Gastrocnemius medialis (tissue), 4 donors: ENCODE results near the gene NAGA.

Experiments used
- POLR2A ChIP-seq, 2 donors: fragments of 450-650 bp; IDR thresholded peaks; one replicate each; pipeline ENCODE4 v1.6.1; 2017; ENCODE audit warnings: antibody characterized with exemption in 2 of 2, mild to moderate bottlenecking in 2 of 2, moderate library complexity in 2 of 2
- TF ChIP-seq, protein P1 (sequence below), 5 experiments: fragments of 450-650 bp in 3 of 5; fragments of 200-600 bp in 2 of 5; sonication (generic) in 2 of 5; IDR thresholded peaks in 4 of 5; conservative IDR thresholded peaks in 1 of 5; 1 replicate in 4 of 5; 2 replicates in 1 of 5; pipeline ENCODE4 v1.5.1; 2016 to 2019; ENCODE audit warnings: antibody characterized with exemption in 5 of 5, mild to moderate bottlenecking in 3 of 5, moderate library complexity in 3 of 5

DNA sequence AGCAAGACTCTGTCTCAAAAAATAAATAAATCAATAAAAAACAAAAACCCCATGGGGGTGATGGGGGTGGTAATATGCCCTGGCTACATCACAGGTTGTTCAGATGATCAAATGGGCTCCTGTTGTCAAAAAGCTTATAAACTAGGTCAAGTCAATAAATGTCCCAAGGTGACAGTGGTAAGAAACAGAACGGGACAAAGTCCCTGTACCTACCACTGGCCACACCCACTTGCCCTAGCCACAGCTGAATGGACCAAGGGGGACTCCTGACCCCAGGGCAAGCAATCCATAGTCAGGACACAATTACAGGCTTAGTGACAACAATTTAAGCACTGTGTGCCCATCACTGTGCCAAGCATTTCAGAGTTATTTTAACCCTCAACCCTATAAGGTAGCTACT lies 6.0 kb downstream of the NAGA start:
- TF ChIP-seq POLR2A (IDR thresholded peaks at IDR 0.05), result no peak
- TF ChIP-seq, protein P1, sequence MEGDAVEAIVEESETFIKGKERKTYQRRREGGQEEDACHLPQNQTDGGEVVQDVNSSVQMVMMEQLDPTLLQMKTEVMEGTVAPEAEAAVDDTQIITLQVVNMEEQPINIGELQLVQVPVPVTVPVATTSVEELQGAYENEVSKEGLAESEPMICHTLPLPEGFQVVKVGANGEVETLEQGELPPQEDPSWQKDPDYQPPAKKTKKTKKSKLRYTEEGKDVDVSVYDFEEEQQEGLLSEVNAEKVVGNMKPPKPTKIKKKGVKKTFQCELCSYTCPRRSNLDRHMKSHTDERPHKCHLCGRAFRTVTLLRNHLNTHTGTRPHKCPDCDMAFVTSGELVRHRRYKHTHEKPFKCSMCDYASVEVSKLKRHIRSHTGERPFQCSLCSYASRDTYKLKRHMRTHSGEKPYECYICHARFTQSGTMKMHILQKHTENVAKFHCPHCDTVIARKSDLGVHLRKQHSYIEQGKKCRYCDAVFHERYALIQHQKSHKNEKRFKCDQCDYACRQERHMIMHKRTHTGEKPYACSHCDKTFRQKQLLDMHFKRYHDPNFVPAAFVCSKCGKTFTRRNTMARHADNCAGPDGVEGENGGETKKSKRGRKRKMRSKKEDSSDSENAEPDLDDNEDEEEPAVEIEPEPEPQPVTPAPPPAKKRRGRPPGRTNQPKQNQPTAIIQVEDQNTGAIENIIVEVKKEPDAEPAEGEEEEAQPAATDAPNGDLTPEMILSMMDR (IDR thresholded peaks at IDR 0.05 in 4 of 5, conservative IDR thresholded peaks at IDR 0.05 in 1 of 5), result no peak
